Esophagus muscularis mucosa (tissue), 4 donors: ENCODE results near the gene KCNH1.

ENCODE experiments used
- EP300 ChIP-seq: sonication (generic); formaldehyde crosslinking; IDR thresholded peaks from one replicate; pipeline ENCODE4 v1.6.1; 2017; ENCODE audit warnings: antibody characterized with exemption
- POLR2A ChIP-seq: fragments of 450-650 bp; IDR thresholded peaks from one replicate; pipeline ENCODE4 v1.6.1; 2017; ENCODE audit warnings: antibody characterized with exemption, moderate library complexity, mild to moderate bottlenecking, low read depth
- POLR2AphosphoS5 ChIP-seq, 2 donors: sonication (generic); formaldehyde crosslinking; IDR thresholded peaks; one replicate each; pipeline ENCODE4 v1.6.1; 2017; ENCODE audit warnings: antibody characterized with exemption in 2 of 2
- TF ChIP-seq, protein P1 (sequence below), 3 experiments: fragments of 200-600 bp in 2 of 3; fragments of 450-650 bp in 1 of 3; sonication (generic) in 2 of 3; IDR thresholded peaks; one replicate each; pipeline ENCODE4 v1.5.1; 2017 to 2019; ENCODE audit warnings: antibody characterized with exemption in 3 of 3, mild to moderate bottlenecking in 2 of 3, moderate library complexity in 1 of 3

DNA sequence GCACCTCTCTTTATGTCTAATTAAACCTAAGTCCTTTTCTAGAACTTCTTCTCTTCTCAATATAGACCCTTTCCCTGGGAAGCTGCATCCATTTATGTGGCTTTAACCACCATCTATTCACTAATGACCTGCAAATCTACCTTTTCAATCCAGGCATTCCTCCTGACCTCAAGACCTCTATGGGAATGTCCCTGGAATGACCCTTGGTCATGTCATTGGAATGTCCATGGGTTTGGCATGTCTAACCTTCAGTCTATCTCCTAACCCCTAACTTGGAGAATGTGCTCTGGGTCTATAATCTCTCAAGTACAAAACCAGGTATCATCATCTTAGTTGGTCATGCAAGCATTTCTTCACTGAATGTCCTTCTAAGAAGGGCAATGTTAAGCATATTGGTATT, 196.1 kb downstream of the KCNH1 start:
- TF ChIP-seq EP300 (no peak), POLR2A (no peak), POLR2AphosphoS5 (IDR thresholded peaks at IDR 0.05) (no peak)
- TF ChIP-seq, protein P1, sequence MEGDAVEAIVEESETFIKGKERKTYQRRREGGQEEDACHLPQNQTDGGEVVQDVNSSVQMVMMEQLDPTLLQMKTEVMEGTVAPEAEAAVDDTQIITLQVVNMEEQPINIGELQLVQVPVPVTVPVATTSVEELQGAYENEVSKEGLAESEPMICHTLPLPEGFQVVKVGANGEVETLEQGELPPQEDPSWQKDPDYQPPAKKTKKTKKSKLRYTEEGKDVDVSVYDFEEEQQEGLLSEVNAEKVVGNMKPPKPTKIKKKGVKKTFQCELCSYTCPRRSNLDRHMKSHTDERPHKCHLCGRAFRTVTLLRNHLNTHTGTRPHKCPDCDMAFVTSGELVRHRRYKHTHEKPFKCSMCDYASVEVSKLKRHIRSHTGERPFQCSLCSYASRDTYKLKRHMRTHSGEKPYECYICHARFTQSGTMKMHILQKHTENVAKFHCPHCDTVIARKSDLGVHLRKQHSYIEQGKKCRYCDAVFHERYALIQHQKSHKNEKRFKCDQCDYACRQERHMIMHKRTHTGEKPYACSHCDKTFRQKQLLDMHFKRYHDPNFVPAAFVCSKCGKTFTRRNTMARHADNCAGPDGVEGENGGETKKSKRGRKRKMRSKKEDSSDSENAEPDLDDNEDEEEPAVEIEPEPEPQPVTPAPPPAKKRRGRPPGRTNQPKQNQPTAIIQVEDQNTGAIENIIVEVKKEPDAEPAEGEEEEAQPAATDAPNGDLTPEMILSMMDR (IDR thresholded peaks at IDR 0.05), result no peak
